GM21786 (cell line): ENCODE data around the gene MYO7B.

ENCODE experiments used
- ATAC-seq: cut with Tn5 transposase; IDR thresholded peaks from one replicate; pipeline ENCODE4 v1.9.1; 2021; ENCODE audit not compliant: unreplicated experiment

MYO7B gene

GRCh38 chr2:127659408-127660290 is 124.2 kb downstream of the MYO7B start:
- no peak for ATAC-seq

GRCh38 chr2:127660291-127660578 is 124.8 kb downstream of the MYO7B start:
- ATAC-seq, result no peak

- ATAC-seq, result no peak
Measured at GRCh38 chr2:127661072-127661649, 125.7 kb downstream of the MYO7B start.

GRCh38 chr2:127661949-127662510 is 126.5 kb downstream of the MYO7B start:
- ATAC-seq, result no peak

- no peak for ATAC-seq
Measured at GRCh38 chr2:127662937-127663565, 127.6 kb downstream of the MYO7B start.

- ATAC-seq, result no peak
Measured at GRCh38 chr2:127663566-127664064, 128.1 kb downstream of the MYO7B start.

- no peak for ATAC-seq
Measured at GRCh38 chr2:127664065-127664894, 128.8 kb downstream of the MYO7B start.

- ATAC-seq, result no peak
Measured at GRCh38 chr2:127664895-127665225, 129.4 kb downstream of the MYO7B start.

GRCh38 chr2:127665267-127665893 is 129.9 kb downstream of the MYO7B start:
- no peak for ATAC-seq

GRCh38 chr2:127669056-127669455 is 133.6 kb downstream of the MYO7B start:
- no peak for ATAC-seq

GRCh38 chr2:127670055-127670956 is 134.8 kb downstream of the MYO7B start:
- no peak for ATAC-seq

GRCh38 chr2:127670957-127671290 is 135.4 kb downstream of the MYO7B start:
- no peak for ATAC-seq

- ATAC-seq, result no peak
Measured at GRCh38 chr2:127671557-127672302, 136.2 kb downstream of the MYO7B start.

GRCh38 chr2:127672341-127673224 is 137.1 kb downstream of the MYO7B start:
- no peak for ATAC-seq

- ATAC-seq, result no peak
Measured at GRCh38 chr2:127673291-127674069, 138.0 kb downstream of the MYO7B start.

- no peak for ATAC-seq
Measured at GRCh38 chr2:127674241-127675209, 139.0 kb downstream of the MYO7B start.
